ENCODE measurements around the gene IL17B.

DNA sequence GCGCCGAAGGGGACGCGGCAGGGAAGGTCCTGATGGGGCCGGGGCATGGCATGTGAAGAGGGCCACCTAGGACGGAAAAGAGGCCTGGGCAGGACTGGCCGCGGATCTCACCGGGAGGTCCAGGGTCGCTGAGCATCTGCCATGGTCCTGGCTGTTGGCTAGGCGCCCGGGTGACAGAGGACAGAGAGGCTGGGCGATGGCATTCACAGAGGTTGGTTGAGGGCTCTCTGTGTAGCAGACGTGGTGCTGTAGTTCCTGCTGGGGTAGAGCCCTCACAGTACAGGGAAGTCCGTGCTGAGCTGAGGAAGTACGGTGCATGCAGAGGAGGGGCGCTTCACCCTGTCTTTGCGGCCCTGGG, 20.8 kb downstream of the IL17B start:
- TF ChIP-seq GATA3 (IDR thresholded peaks at IDR 0.05; ENCODE audit: low read depth, low read length) = no peak
- no peak for TF ChIP-seq GATA2 (IDR thresholded peaks at IDR 0.05; ENCODE audit: low read depth, low read length)
